Prostate gland (tissue), 2 donors: ENCODE measurements around the gene TIMM17A. TPM values are rescaled to one million over a fixed set of nuclear protein-coding genes. Genes with fewer than 3 reads are reported as not detected.
A peak's percentile ranks its signal among the peaks of the same experiment; 100 is the strongest.

Source experiments
- DNase-seq: peaks from one replicate; pipeline ENCODE4 v3.0.0-alpha.2; 2019; ENCODE audit warnings: low spot score
- H3K27ac ChIP-seq, 2 donors: fragments of 200-600 bp; sonication (generic); 2 replicates each; pipeline ENCODE4 v1.5.1; 2017 to 2019
- H3K27me3 ChIP-seq: fragments of 200-600 bp; sonication (generic); replicated peaks from 2 replicates; pipeline ENCODE4 v1.5.1; 2019; ENCODE audit not compliant: insufficient read depth
- H3K36me3 ChIP-seq, 2 donors: fragments of 200-600 bp; sonication (generic); 1 replicate in 1 of 2; 2 replicates in 1 of 2; pipeline versions ENCODE4 v1.5.1 to v1.8.1; 2017 to 2019
- H3K4me1 ChIP-seq: fragments of 200-600 bp; sonication (generic); replicated peaks from 2 replicates; pipeline ENCODE4 v1.5.1; 2019
- H3K4me3 ChIP-seq, 2 donors: fragments of 200-600 bp; sonication (generic); 2 replicates each; pipeline ENCODE4 v1.5.1; 2017 to 2019
- H3K9me3 ChIP-seq: fragments of 200-600 bp; sonication (generic); 2 replicates; pipeline ENCODE4 v1.5.1; 2017
- CTCF ChIP-seq, 4 experiments: fragments of 200-600 bp in 2 of 4; fragments of 450-650 bp in 2 of 4; sonication (generic) in 2 of 4; IDR thresholded peaks; 1 replicate in 3 of 4; 2 replicates in 1 of 4; pipeline ENCODE4 v1.5.1; 2016 to 2019; ENCODE audit warnings: antibody characterized with exemption in 4 of 4, mild to moderate bottlenecking in 2 of 4, moderate library complexity in 2 of 4
- POLR2A ChIP-seq: fragments of 450-650 bp; IDR thresholded peaks from one replicate; pipeline ENCODE4 v1.6.1; 2016; ENCODE audit warnings: antibody characterized with exemption, mild to moderate bottlenecking
- POLR2AphosphoS5 ChIP-seq: sonication (generic); formaldehyde crosslinking; IDR thresholded peaks from one replicate; pipeline ENCODE4 v1.6.1; 2017; ENCODE audit warnings: antibody characterized with exemption
- WGBS: methylation state at CpG from one replicate; pipeline ENCODE4 v1.1.5; 2018; 5-methylcytosine and 5-hydroxymethylcytosine counted together
- intact Hi-C: fragments of 100-400 bp; cut with DNase I; formaldehyde crosslinking; loops from one replicate; pipeline ENCODE4 v1.14.2; 2022
- total RNA-seq, 2 donors: library from RNA; depleted of rRNA; stranded (reverse); fragments of >200 nt; gene quantifications; one replicate each; pipeline ENCODE4 v1.1.0, GENCODE V29; 2016

TIMM17A gene
- total RNA-seq, 2 donors from 2014 or later, result 22.0 to 29.3 TPM

GRCh38 chr1:201918343-201918742 is 37.0 kb upstream of the TIMM17A start:
- intact Hi-C loops, result no loop called here
- no peaks in the 10 kb centered on the region for H3K36me3 ChIP-seq

GRCh38 chr1:201921952-201922558 is 33.2 kb upstream of the TIMM17A start:
- Histone ChIP-seq H3K4me1 (no peaks in the 10 kb centered on the region), H3K9me3 (no peaks in the 10 kb centered on the region)

More at GRCh38 chr1:201918343-201918742, 37.0 kb upstream of the TIMM17A start:
- no peaks in the 10 kb centered on the region for H3K27me3 ChIP-seq
- 71% methylated on average over 5 of the region's 5 CpGs for WGBS
- no peaks in the 10 kb centered on the region for H3K9me3 ChIP-seq
- no peak overlapping the region for H3K4me3 ChIP-seq
- TF ChIP-seq POLR2A (no peak), CTCF (IDR thresholded peaks at IDR 0.05) (no peak), POLR2AphosphoS5 (no peak)
- no peak for DNase-seq
- H3K4me1 ChIP-seq, result no peaks in the 10 kb centered on the region
- peak overlapping the region; percentile 37 to 63 for H3K27ac ChIP-seq

GRCh38 chr1:201925301-201925567 is 30.1 kb upstream of the TIMM17A start:
- Histone ChIP-seq H3K27me3 (no peaks in the 10 kb centered on the region), H3K4me1 (no peaks in the 10 kb centered on the region), H3K9me3 (no peaks in the 10 kb centered on the region), H3K27ac (no peak overlapping the region), H3K36me3 (no peaks in the 10 kb centered on the region), H3K4me3 (no peak overlapping the region)
- 62% methylated on average over 2 of the region's 2 CpGs for WGBS
- TF ChIP-seq POLR2A (no peak), CTCF (IDR thresholded peaks at IDR 0.05) (no peak), POLR2AphosphoS5 (no peak)
- no peak for DNase-seq
- intact Hi-C loops, result no loop called here

More at GRCh38 chr1:201921952-201922558, 33.2 kb upstream of the TIMM17A start:
- 92% methylated on average over 3 of the region's 3 CpGs for WGBS
- no peak for DNase-seq
- Histone ChIP-seq H3K27ac (no peak overlapping the region), H3K4me3 (no peak overlapping the region), H3K36me3 (no peaks in the 10 kb centered on the region), H3K27me3 (no peaks in the 10 kb centered on the region)
- no peak for TF ChIP-seq POLR2A
- no peak for TF ChIP-seq POLR2AphosphoS5
- TF ChIP-seq CTCF (IDR thresholded peaks at IDR 0.05), result no peak
- intact Hi-C loops, result no loop called here

GRCh38 chr1:201925981-201926645 is 29.2 kb upstream of the TIMM17A start:
- no peaks in the 10 kb centered on the region for H3K9me3 ChIP-seq
- no peaks in the 10 kb centered on the region for H3K4me1 ChIP-seq
- TF ChIP-seq POLR2AphosphoS5 (no peak), POLR2A (no peak), CTCF (IDR thresholded peaks at IDR 0.05) (no peak)
- intact Hi-C loops, result no loop called here
- DNase-seq, result no peak
- H3K27ac ChIP-seq, result peak overlapping the region in 1 of 2 donors; percentile 7
- H3K36me3 ChIP-seq, result no peaks in the 10 kb centered on the region
- 69% methylated on average over 5 of the region's 5 CpGs for WGBS
- no peak overlapping the region for H3K4me3 ChIP-seq
- H3K27me3 ChIP-seq, result no peaks in the 10 kb centered on the region

GRCh38 chr1:201928266-201928665 is 27.0 kb upstream of the TIMM17A start:
- intact Hi-C loops, result no loop called here
- H3K27ac ChIP-seq, result no peak overlapping the region
- WGBS, result 87% methylated on average over 3 of the region's 3 CpGs
- H3K36me3 ChIP-seq, result no peaks in the 10 kb centered on the region
- H3K4me3 ChIP-seq, result no peak overlapping the region
- DNase-seq, result no peak
- H3K9me3 ChIP-seq, result no peaks in the 10 kb centered on the region
- TF ChIP-seq CTCF (IDR thresholded peaks at IDR 0.05) (no peak), POLR2A (no peak), POLR2AphosphoS5 (no peak)
- H3K4me1 ChIP-seq, result no peaks in the 10 kb centered on the region
- no peaks in the 10 kb centered on the region for H3K27me3 ChIP-seq
